ENCODE data around the gene TBCD.

TBCD gene

GRCh38 chr17:82865774-82866395 is 114.0 kb downstream of the TBCD start:
- ChIA-PET CTCF (interaction anchor here (1.1 kb wide), 1 partner anchor 20 kb away, joined by 4 read pairs; no protein-coding TSS in a partner anchor), POLR2A (no interaction called here)
- Histone ChIP-seq H3K9me3 (ENCODE audit: control insufficient read depth, insufficient read depth, low read depth, low read length) (no peaks in the 10 kb centered on the region), H3K4me1 (ENCODE audit: control insufficient read depth, insufficient read depth, low read length) (peaks cover 11% of the 10 kb centered on the region), H3K4me3 (ENCODE audit: low read depth, low read length) (no peak overlapping the region), H3K27ac (ENCODE audit: extremely low read depth, low read depth, low read length) (no peak overlapping the region), H3K36me3 (ENCODE audit: control insufficient read depth in 2 of 2, insufficient read depth in 1 of 2, low read length in 2 of 2) (peaks cover 0 to 13% of the 10 kb centered on the region in 2 experiments; a peak in 1 of 3 replicates)
- TF ChIP-seq SCRT2 (tag by site-specific recombination; IDR thresholded peaks at IDR 0.05) (peak; percentile 68), ZNF221 (tag by site-specific recombination; IDR thresholded peaks at IDR 0.05; ENCODE audit: borderline replicate concordance) (no peak), REST (tag by site-specific recombination; IDR thresholded peaks at IDR 0.05) (no peak), REPIN1 (tag by site-specific recombination; IDR thresholded peaks at IDR 0.05; ENCODE audit: low read depth) (no peak), ZSCAN5A (tag by site-specific recombination; IDR thresholded peaks at IDR 0.05) (no peak), ZNF777 (tag by site-specific recombination; IDR thresholded peaks at IDR 0.05; ENCODE audit: borderline replicate concordance) (no peak), ZNF10 (tag by site-specific recombination; IDR thresholded peaks at IDR 0.05) (no peak), PRDM10 (tag by site-specific recombination; IDR thresholded peaks at IDR 0.05) (peak; percentile 37; the same call in 1 of the 2 replicates), ZNF596 (tag by site-specific recombination; IDR thresholded peaks at IDR 0.05) (no peak), BCL6B (tag by site-specific recombination; IDR thresholded peaks at IDR 0.05) (no peak), ZNF600 (tag by site-specific recombination; IDR thresholded peaks at IDR 0.05) (no peak), ZNF2 (tag by site-specific recombination; IDR thresholded peaks at IDR 0.05) (no peak)

GRCh38 chr17:82866590-82867191 is 114.8 kb downstream of the TBCD start:
- TF ChIP-seq ZIC2 (tag by site-specific recombination; IDR thresholded peaks at IDR 0.05) (peak; percentile 93), ZNF239 (tag by site-specific recombination; IDR thresholded peaks at IDR 0.05) (no peak)
- Histone ChIP-seq H3K9me3 (ENCODE audit: control insufficient read depth, insufficient read depth, low read depth, low read length) (no peaks in the 10 kb centered on the region), H3K4me3 (ENCODE audit: low read depth, low read length) (no peak overlapping the region), H3K36me3 (ENCODE audit: control insufficient read depth in 2 of 2, insufficient read depth in 1 of 2, low read length in 2 of 2) (peaks cover 0 to 21% of the 10 kb centered on the region in 2 experiments; a peak in 1 of 3 replicates), H3K4me1 (ENCODE audit: control insufficient read depth, insufficient read depth, low read length) (peaks cover 11% of the 10 kb centered on the region), H3K27ac (ENCODE audit: extremely low read depth, low read depth, low read length) (no peak overlapping the region)
- ChIA-PET CTCF (interaction anchor here (0.5 to 1.1 kb wide), 2 partner anchors 19 to 70 kb away, joined by 3 to 4 read pairs; no protein-coding TSS in a partner anchor), POLR2A (no interaction called here)

All from HEK293 (cell line).